AG04450 (cell line): ENCODE results near the gene TNFSF8. TPM values are rescaled to one million over a fixed set of nuclear protein-coding genes. Genes with fewer than 3 reads are reported as not detected.

Experiments used
- CTCF ChIA-PET: fragments of 300-600, 350-600 bp; formaldehyde crosslinking; extraction: SDS; loops from one replicate; lab custom pipeline; 2022; ENCODE audit warnings: antibody characterized with exemption, inconsistent platforms; lab: Charles Lee
- POLR2A ChIA-PET: fragments of 350-600 bp; formaldehyde crosslinking; extraction: SDS; loops from one replicate; lab custom pipeline; 2021; ENCODE audit warnings: antibody characterized with exemption, inconsistent platforms; lab: Yijun Ruan, JAX
- DNase-seq: peaks from one replicate; pipeline ENCODE4 v3.0.0-alpha.2; 2011; ENCODE audit warnings: low read depth, low spot score
- H3K27ac ChIP-seq: one replicate; pipeline ENCODE4 v1.5.1; 2012; ENCODE audit warnings: low read depth, low read length, control low read depth
- H3K27me3 ChIP-seq: one replicate; pipeline ENCODE4 v1.6.0; 2012; ENCODE audit warnings: low read length; ENCODE audit not compliant: control insufficient read depth, insufficient read depth
- H3K4me3 ChIP-seq: 2 replicates; pipeline ENCODE4 v1.5.1; 2011; ENCODE audit warnings: mild to moderate bottlenecking, low read depth, low read length, control low read depth
- H3K9me3 ChIP-seq: 2 replicates; pipeline ENCODE4 v1.5.1; 2012; ENCODE audit warnings: low read length; ENCODE audit not compliant: control insufficient read depth, insufficient read depth
- polyA plus RNA-seq: library from polyadenylated mRNA; depleted of rRNA; stranded (reverse); fragments of >200 nt; gene quantifications from 2 replicates; pipeline ENCODE4 v1.2.3, GENCODE V29; 2011
- TF ChIP-seq, protein P1 (sequence below): IDR thresholded peaks from 2 replicates; pipeline ENCODE4 v1.5.1; 2011; ENCODE audit warnings: low read depth, low read length, control low read depth, inconsistent platforms

The TNFSF8 gene
- polyA plus RNA-seq, 1 experiment = not detected

- Histone ChIP-seq H3K27me3 (peaks cover 13% of the 10 kb centered on the region), H3K27ac (no peak overlapping the region), H3K9me3 (peaks cover 4% of the 10 kb centered on the region; the same call in 1 of the 2 replicates), H3K4me3 (no peak overlapping the region)
- DNase-seq = no peak
- POLR2A ChIA-PET = no interaction called here
- CTCF ChIA-PET = no interaction called here
- TF ChIP-seq, protein P1, sequence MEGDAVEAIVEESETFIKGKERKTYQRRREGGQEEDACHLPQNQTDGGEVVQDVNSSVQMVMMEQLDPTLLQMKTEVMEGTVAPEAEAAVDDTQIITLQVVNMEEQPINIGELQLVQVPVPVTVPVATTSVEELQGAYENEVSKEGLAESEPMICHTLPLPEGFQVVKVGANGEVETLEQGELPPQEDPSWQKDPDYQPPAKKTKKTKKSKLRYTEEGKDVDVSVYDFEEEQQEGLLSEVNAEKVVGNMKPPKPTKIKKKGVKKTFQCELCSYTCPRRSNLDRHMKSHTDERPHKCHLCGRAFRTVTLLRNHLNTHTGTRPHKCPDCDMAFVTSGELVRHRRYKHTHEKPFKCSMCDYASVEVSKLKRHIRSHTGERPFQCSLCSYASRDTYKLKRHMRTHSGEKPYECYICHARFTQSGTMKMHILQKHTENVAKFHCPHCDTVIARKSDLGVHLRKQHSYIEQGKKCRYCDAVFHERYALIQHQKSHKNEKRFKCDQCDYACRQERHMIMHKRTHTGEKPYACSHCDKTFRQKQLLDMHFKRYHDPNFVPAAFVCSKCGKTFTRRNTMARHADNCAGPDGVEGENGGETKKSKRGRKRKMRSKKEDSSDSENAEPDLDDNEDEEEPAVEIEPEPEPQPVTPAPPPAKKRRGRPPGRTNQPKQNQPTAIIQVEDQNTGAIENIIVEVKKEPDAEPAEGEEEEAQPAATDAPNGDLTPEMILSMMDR = no peak
Measured at GRCh38 chr9:114958021-114958843, 27.8 kb upstream of the TNFSF8 start.

- POLR2A ChIA-PET = no interaction called here
- Histone ChIP-seq H3K4me3 (no peak overlapping the region), H3K27ac (no peak overlapping the region), H3K9me3 (peaks cover 4% of the 10 kb centered on the region; the same call in 1 of the 2 replicates), H3K27me3 (peaks cover 13% of the 10 kb centered on the region)
- TF ChIP-seq, protein P1 = no peak
- no peak for DNase-seq
- CTCF ChIA-PET = no interaction called here
Measured at GRCh38 chr9:114957558-114957957, 27.2 kb upstream of the TNFSF8 start.

DNA sequence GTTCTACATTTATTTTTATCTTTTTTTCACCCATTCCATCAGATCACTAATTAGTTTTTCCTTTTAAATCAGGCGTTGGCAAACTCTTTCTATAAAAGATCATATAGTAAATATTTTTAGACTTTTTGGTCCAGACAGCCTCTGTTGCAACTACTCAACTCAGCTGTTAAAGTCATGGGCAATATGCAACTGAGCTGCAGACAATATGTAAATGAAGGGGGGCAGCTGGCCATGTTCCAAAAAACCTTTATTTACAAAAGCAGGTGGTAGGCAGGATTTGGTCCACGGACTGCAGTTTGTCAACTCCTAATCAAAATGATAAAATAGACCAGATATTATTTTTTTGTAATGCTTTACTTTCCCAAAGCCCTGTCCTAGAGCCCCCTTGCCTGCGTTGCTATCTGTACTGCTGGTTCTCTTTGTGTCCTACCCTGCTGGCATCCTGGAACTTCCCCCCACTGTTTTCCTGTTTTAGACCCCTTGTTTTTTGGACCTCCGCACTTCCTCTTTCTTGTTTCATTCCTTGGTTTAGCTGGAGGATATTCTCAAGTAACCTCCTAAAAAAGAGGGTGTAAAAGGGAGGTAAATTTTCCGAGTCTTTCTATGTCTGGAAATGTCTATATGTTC is 24.7 kb upstream of the TNFSF8 start:
- CTCF ChIA-PET = no interaction called here
- peaks cover 5% of the 10 kb centered on the region for H3K27me3 ChIP-seq
- DNase-seq = no peak

DNA sequence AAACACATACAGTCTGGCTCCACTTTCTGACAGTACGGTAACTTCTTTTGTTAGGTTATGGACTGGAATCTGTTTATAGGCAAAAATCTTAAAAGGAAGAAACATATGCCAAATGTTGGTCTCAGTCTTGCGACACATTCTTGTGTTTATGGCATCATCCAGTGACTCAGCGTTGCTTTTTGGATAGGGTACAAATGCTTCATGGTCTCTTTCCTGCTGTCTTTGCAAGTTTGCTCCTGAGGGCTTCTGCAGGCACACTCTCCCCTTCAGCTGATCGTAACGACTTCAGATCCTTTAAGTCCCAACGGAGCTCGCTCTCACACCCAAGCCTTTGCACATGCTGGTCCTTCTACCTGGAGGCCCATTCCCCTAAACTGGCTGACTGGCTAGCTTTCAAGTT is 23.6 kb upstream of the TNFSF8 start:
- ChIA-PET CTCF (interaction anchor here (0.6 to 0.9 kb wide), 3 partner anchors 45 to 61 kb away, joined by 3 to 5 read pairs (median 4); no protein-coding TSS in a partner anchor), POLR2A (no interaction called here)
- H3K27ac ChIP-seq = peak overlapping the region; percentile 24
- H3K27me3 ChIP-seq = peaks cover 2% of the 10 kb centered on the region
- no peak overlapping the region for H3K4me3 ChIP-seq
- DNase-seq = peak; percentile 39
- TF ChIP-seq, protein P1 = no peak
- H3K9me3 ChIP-seq = no peaks in the 10 kb centered on the region

More for the DNA sequence above, 24.7 kb upstream of the TNFSF8 start:
- TF ChIP-seq, protein P1 = no peak
- POLR2A ChIA-PET = no interaction called here
- H3K4me3 ChIP-seq = no peak overlapping the region
- no peak overlapping the region for H3K27ac ChIP-seq
- no peaks in the 10 kb centered on the region; the same call in 1 of the 2 replicates for H3K9me3 ChIP-seq

- Histone ChIP-seq H3K9me3 (no peaks in the 10 kb centered on the region), H3K4me3 (no peak overlapping the region), H3K27me3 (peaks cover 4% of the 10 kb centered on the region), H3K27ac (no peak overlapping the region)
- TF ChIP-seq, protein P1 = no peak
- ChIA-PET POLR2A (no interaction called here), CTCF (no interaction called here)
- no peak for DNase-seq
Measured at GRCh38 chr9:114953046-114953445, 22.7 kb upstream of the TNFSF8 start.
